SU-DHL-6 (cell line): Measurements from ENCODE around the gene MRPL36.
A peak's percentile ranks its signal among the peaks of the same experiment; 100 is the strongest.

Experiments used
- H2AFZ ChIP-seq: fragments of 200-600 bp; sonication (generic); 2 replicates; pipeline ENCODE4 v1.6.1; 2014; ENCODE audit warnings: low read depth, mild to moderate bottlenecking, moderate library complexity, mixed read lengths, antibody characterized with exemption, low read length; ENCODE audit not compliant: severe bottlenecking
- H3F3A ChIP-seq: fragments of 200-600 bp; shearing (Covaris generic); 2 replicates; pipeline ENCODE4 v1.6.0; 2016; ENCODE audit warnings: antibody characterized with exemption, mild to moderate bottlenecking; ENCODE audit not compliant: insufficient read depth
- H3K27ac ChIP-seq: fragments of 200-600 bp; sonication (generic); 2 replicates; pipeline ENCODE4 v1.5.1; 2016; ENCODE audit warnings: low read depth, mild to moderate bottlenecking, low read length, moderate library complexity, mixed read lengths
- H3K27me3 ChIP-seq: fragments of 200-600 bp; sonication (generic), shearing (Covaris generic); 2 replicates; pipeline ENCODE4 v1.6.0; 2014; ENCODE audit warnings: mild to moderate bottlenecking, low read length
- H3K36me3 ChIP-seq: fragments of 200-600 bp; sonication (generic); 2 replicates; pipeline ENCODE4 v1.6.1; 2014; ENCODE audit warnings: mild to moderate bottlenecking, low read length, mixed read lengths
- H3K4me2 ChIP-seq: fragments of 300-600, 200-600 bp; shearing (Covaris generic), sonication (generic); 2 replicates; pipeline ENCODE4 v1.6.0; 2014; ENCODE audit warnings: low read length, low read depth, mild to moderate bottlenecking; ENCODE audit not compliant: poor library complexity, severe bottlenecking
- H3K4me3 ChIP-seq: fragments of 200-600 bp; sonication (generic); 2 replicates; pipeline ENCODE4 v1.5.1; 2014; ENCODE audit warnings: antibody characterized with exemption, low read length, mild to moderate bottlenecking, mixed read lengths; ENCODE audit not compliant: insufficient read depth, poor library complexity, severe bottlenecking
- H3K79me2 ChIP-seq: fragments of 200-600 bp; sonication (generic); 2 replicates; pipeline ENCODE4 v1.6.1; 2014; ENCODE audit warnings: mild to moderate bottlenecking, low read length, moderate library complexity; ENCODE audit not compliant: insufficient read depth
- H3K9ac ChIP-seq: fragments of 200-600 bp; sonication (generic); 2 replicates; pipeline ENCODE4 v1.7.0; 2014; ENCODE audit warnings: mild to moderate bottlenecking, low read length
- H3K9me2 ChIP-seq: fragments of 200-600 bp; sonication (generic); replicated peaks from 2 replicates; pipeline ENCODE4 v1.6.1; 2014; ENCODE audit warnings: low read length; ENCODE audit not compliant: insufficient read depth
- H3K9me3 ChIP-seq: fragments of 200-600 bp; sonication (generic); 2 replicates; pipeline ENCODE4 v1.6.1; 2014; ENCODE audit warnings: low read length, mixed read lengths; ENCODE audit not compliant: insufficient read depth
- H4K20me1 ChIP-seq: fragments of 200-600 bp; sonication (generic); 2 replicates; pipeline ENCODE4 v1.6.1; 2014; ENCODE audit warnings: low read depth, mild to moderate bottlenecking, antibody characterized with exemption, low read length, moderate library complexity, mixed read lengths
- EZH2phosphoT487 ChIP-seq: fragments of 200-600 bp; sonication (generic), shearing (Covaris generic); conservative IDR thresholded peaks from 2 replicates; pipeline ENCODE4 v1.6.1; 2018; ENCODE audit warnings: mild to moderate bottlenecking, antibody characterized with exemption, low read length, moderate library complexity, mixed read lengths
- TF ChIP-seq, protein P1 (sequence below): fragments of 200-600 bp; sonication (generic); IDR thresholded peaks from one replicate; pipeline ENCODE4 v1.5.1; 2017; ENCODE audit warnings: antibody characterized with exemption, mild to moderate bottlenecking, low read length, moderate library complexity; ENCODE audit not compliant: insufficient read depth, poor library complexity, severe bottlenecking

Gene MRPL36

DNA sequence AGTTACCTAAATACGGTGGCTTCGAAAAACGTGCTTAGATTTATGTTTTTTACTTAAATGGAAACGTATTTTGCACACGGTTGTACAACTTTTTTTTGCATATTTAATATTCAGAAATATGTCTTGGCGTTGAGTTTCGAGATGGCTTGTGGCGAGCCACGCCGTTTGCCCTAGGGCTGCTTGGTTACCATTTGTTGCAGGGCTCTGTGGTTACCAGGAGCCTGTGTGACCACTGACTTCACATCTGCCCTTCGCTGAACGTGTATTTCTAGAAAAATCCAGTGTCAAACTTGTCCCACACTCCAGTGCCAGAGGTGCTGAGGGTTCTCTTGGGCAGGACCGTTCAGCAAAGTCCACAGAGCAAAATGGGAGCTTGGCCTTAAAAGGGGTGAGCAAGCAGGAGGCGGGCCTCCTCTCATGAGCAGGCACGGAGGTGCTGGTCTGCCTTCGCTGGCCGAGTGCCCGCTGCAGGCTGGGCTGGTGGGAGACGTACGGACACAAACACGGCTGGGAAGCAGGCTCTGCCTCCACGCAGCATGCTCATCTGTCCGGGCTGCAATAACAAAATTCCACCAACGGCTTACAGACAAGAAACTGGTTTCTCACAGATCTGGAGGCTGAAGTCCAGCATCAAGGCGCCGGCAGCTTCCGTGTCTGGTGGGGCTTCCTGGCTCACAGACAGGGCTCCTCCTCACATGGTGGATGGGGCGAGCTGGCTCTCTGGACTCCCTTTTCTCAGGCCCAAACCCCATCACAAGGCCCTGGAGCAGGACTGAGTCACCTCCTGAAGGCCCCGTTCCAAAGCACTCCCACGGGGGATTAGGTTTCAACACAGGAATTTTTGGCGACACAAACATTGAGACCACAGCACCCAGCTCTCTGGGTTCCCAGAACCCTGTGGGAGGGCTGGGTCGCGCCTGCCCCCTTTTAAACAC is 5.4 kb downstream of the MRPL36 start:
- no peaks in the 10 kb centered on the region for H3K36me3 ChIP-seq
- H4K20me1 ChIP-seq: no peaks in the 10 kb centered on the region
- H3K4me3 ChIP-seq: peak overlapping the region; percentile 54
- H3K4me2 ChIP-seq: peak overlapping the region; percentile 67
- peaks cover 35% of the 10 kb centered on the region for H3F3A ChIP-seq
- no peaks in the 10 kb centered on the region for H3K9me2 ChIP-seq
- H3K9me3 ChIP-seq: no peaks in the 10 kb centered on the region
- H3K27ac ChIP-seq: peak overlapping the region; percentile 92
- H3K79me2 ChIP-seq: peaks cover 26% of the 10 kb centered on the region
- H3K27me3 ChIP-seq: no peaks in the 10 kb centered on the region
- peak overlapping the region; percentile 66 for H3K9ac ChIP-seq
- TF ChIP-seq, protein P1, sequence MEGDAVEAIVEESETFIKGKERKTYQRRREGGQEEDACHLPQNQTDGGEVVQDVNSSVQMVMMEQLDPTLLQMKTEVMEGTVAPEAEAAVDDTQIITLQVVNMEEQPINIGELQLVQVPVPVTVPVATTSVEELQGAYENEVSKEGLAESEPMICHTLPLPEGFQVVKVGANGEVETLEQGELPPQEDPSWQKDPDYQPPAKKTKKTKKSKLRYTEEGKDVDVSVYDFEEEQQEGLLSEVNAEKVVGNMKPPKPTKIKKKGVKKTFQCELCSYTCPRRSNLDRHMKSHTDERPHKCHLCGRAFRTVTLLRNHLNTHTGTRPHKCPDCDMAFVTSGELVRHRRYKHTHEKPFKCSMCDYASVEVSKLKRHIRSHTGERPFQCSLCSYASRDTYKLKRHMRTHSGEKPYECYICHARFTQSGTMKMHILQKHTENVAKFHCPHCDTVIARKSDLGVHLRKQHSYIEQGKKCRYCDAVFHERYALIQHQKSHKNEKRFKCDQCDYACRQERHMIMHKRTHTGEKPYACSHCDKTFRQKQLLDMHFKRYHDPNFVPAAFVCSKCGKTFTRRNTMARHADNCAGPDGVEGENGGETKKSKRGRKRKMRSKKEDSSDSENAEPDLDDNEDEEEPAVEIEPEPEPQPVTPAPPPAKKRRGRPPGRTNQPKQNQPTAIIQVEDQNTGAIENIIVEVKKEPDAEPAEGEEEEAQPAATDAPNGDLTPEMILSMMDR: no peak
- no peak for TF ChIP-seq EZH2phosphoT487
- H2AFZ ChIP-seq: no peak overlapping the region

DNA sequence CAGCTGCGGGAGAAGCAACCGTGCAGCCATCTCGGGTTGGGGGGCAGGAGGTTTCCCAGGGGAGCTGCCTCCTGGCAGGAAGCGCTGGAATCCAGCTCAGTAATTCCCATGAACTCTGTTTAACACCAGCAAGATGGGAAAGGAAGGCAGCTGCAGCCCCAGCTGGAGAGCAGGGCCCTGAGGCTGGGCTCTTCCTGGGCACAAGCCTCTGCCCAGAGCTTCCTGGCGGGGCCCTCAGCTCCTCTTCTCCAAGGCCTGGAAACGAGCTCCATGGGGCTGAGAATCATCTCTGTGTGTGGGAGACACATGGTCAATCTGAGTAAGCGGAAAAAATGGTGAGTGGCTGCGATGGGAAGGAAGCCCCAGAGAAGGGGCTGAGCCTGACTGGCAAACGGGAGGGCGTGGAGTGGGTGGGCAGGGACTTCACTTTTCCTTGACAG is 6.3 kb downstream of the MRPL36 start:
- Histone ChIP-seq H3K9ac (peak overlapping the region; percentile 66), H2AFZ (no peak overlapping the region)

DNA sequence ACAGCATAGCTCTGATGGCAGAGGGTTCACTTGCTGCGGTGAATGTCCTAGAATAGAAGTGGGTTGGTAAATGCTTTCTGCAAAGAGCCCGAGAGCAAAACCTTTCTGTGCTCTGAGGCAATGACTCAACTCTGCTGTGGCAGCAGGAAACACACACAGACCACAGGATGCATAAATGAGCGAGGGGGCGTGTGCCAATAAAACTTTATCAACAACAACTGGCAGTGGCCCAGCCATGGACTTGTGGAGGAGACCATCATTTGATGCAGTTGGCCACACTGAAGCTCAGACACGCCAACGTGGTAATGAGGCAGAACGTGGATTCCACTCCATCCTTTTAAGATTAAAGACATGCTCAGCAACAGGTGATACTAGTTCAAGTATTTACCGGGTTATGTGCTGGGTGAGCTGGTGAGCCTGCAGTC is 6.8 kb downstream of the MRPL36 start:
- no peak overlapping the region for H2AFZ ChIP-seq
- no peaks in the 10 kb centered on the region for H3K9me2 ChIP-seq
- H3K4me2 ChIP-seq: peak overlapping the region; percentile 67
- H3K36me3 ChIP-seq: no peaks in the 10 kb centered on the region
- H4K20me1 ChIP-seq: no peaks in the 10 kb centered on the region
- peaks cover 35% of the 10 kb centered on the region for H3F3A ChIP-seq
- H3K27me3 ChIP-seq: no peaks in the 10 kb centered on the region
- peak overlapping the region; percentile 54 for H3K4me3 ChIP-seq
- H3K79me2 ChIP-seq: peaks cover 13% of the 10 kb centered on the region
- TF ChIP-seq EZH2phosphoT487: no peak
- TF ChIP-seq, protein P1: no peak
- H3K9me3 ChIP-seq: no peaks in the 10 kb centered on the region
- H3K27ac ChIP-seq: peak overlapping the region; percentile 92
- peak overlapping the region; percentile 66 for H3K9ac ChIP-seq

More for the DNA sequence above, 6.3 kb downstream of the MRPL36 start:
- Histone ChIP-seq H3K27me3 (no peaks in the 10 kb centered on the region), H3K4me2 (peak overlapping the region; percentile 67), H3K9me2 (no peaks in the 10 kb centered on the region), H3K27ac (peak overlapping the region; percentile 92), H3F3A (peaks cover 35% of the 10 kb centered on the region), H3K4me3 (peak overlapping the region; percentile 54), H4K20me1 (no peaks in the 10 kb centered on the region), H3K36me3 (no peaks in the 10 kb centered on the region), H3K79me2 (peaks cover 17% of the 10 kb centered on the region), H3K9me3 (no peaks in the 10 kb centered on the region)
- TF ChIP-seq, protein P1: no peak
- no peak for TF ChIP-seq EZH2phosphoT487
